GM12872 (cell line): ENCODE measurements around the gene COBLL1.

Source experiments
- CTCF ChIP-seq: IDR thresholded peaks from 3 replicates; pipeline ENCODE4 v1.5.1; 2011; ENCODE audit warnings: low read depth, mild to moderate bottlenecking, low read length, moderate library complexity; ENCODE audit not compliant: insufficient read depth

COBLL1 gene

DNA sequence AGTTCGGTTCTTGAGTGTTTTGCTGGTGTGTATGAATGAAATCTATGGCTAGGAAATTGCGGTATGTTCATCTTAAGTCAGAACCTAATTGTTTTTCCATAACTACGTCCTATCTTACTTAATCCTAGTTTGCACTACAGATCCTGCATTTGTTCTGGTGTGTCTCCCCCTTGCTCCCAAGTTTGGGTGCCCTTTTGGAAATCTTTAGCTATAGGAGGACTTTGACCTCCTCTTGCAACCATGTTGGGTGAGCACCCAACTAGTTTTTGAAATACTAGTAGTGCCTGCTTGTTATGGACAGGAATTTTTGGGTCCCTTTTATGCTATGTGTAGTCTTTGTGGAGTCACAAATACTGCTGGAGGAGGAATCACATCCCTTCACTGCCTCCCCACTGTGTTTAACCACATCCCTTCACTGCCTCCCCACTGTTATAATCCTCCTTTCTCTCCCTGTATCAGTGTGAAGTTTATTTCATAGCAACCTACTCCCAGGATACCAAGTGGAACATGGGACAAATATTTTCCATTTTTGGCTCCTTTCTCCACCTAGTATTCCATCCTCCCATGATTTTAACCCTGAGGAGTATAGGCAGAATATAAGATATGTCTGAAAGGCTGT is 26.3 kb upstream of the COBLL1 start:
- no peak for TF ChIP-seq CTCF

DNA sequence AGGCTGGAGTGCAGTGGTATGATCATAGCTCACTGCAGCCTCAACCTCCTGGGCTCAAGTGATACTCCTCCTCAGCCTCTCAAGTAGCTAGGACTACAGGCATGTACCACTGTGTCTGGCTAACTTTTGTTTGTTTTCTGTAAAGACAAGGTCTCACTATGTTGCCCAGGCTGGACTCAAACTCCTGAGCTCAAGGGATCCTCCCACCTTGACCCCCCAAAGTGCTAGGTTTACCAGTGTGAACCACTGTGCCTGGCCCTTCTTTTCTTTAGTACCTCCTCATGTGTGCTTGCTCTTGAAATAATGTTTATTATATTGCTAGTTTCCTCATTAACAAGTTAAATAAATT is 19.0 kb upstream of the COBLL1 start:
- TF ChIP-seq CTCF: no peak

GRCh38 chr2:164859251-164859818 is 17.7 kb upstream of the COBLL1 start:
- no peak for TF ChIP-seq CTCF

DNA sequence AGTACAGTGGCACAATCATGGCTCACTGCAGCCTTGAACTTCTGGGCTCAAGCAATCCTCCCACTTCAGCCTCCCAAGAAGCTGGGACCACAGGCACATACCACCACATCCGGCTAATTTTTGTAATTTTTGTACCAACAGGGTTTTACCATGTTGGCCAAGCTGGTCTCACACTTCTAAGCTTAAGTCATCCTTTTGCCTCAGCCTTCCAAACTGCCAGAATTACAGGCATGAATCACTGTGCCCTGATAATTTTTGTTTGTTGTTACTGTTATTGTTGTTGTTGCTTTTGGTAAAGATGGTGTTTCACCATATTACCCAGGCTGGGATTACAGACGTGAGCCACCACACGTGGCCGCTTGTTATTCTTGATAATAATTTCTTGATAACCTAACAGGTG is 10.5 kb upstream of the COBLL1 start:
- TF ChIP-seq CTCF: no peak

DNA sequence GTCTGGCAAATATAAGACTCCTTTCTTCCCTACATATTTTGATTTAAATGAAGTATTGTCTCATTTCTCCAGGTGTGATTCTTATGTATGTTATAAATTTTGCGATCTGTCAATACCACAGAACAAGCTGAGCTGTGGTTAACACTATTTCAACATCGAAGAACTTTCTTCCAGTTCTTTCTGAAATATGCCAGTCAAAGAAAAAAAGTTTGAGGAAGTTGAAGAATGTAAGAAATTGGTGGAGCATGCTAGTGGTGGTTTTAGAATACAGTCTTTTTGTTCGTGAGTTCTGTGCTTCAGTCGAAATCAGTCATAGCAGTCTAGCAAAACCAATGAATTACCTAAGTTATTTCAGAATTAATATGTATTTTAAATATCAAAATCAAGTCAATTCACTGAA is 8.6 kb upstream of the COBLL1 start:
- no peak for TF ChIP-seq CTCF

- TF ChIP-seq CTCF: no peak
Observed at GRCh38 chr2:164849506-164849905, 7.9 kb upstream of the COBLL1 start.

DNA sequence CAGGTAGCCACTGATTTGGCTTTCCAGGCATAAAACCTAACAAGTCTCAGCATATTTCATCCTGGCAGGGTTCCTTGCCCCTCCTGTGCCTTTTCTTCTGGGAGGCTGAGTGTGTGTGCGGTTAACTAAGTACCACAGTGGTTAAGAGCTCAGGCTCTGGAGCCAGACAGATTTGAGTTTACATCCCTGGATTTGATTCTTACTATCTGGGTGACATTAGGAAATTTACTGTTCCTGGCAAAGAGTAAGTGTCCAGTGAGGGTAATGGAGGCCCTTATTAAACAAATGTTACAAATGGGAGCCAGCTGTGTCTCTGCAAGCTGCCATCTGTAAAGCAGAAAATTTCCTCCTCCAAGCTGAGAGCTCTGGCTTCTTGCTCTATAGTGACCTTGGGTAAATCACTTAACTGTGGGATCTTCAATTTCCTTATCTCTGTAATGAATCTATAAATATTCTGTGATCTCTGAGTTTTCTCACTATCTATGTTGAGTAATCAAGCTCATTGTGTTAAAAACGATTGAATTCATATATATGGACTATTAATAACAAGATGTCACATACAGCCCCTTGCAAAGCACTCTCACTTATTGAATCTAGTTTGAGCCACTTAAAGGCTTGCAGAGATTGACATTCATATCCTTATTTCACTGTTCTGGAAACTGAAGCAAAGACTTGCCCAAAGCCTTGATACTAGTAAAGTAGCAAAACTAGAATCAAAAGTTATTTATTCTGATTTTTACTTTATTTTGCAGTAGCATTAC is 6.5 kb upstream of the COBLL1 start:
- TF ChIP-seq CTCF: no peak
